Fibroblast of the conjunctiva (primary cell): ENCODE measurements around the gene PLA2G6.
A peak's percentile ranks its signal among the peaks of the same experiment; 100 is the strongest.
"Not testable (repeated sequence)": the region's sequence is repeated elsewhere in the genome, so short reads cannot be mapped to it uniquely, and the experiment has no call there.

Experiments used
- DNase-seq: peaks from one replicate; pipeline ENCODE4 v3.0.0-alpha.2; 2010; ENCODE audit warnings: low read depth

The PLA2G6 gene

GRCh38 chr22:38191731-38192474 is 10.3 kb upstream of the PLA2G6 start:
- DNase-seq = no peak

- DNase-seq = no peak
These were observed 9.4 kb upstream of the PLA2G6 start for GRCh38 chr22:38191055-38191454.

GRCh38 chr22:38190581-38190980 is 9.0 kb upstream of the PLA2G6 start:
- DNase-seq = no peak

- no peak for DNase-seq
These were observed 7.5 kb upstream of the PLA2G6 start for GRCh38 chr22:38189104-38189503.

- DNase-seq = no peak
These were observed 6.0 kb upstream of the PLA2G6 start for GRCh38 chr22:38187413-38188212.

- no peak for DNase-seq
These were observed 4.8 kb upstream of the PLA2G6 start for GRCh38 chr22:38186429-38186828.

- DNase-seq = no peak
These were observed 3.2 kb upstream of the PLA2G6 start for GRCh38 chr22:38184788-38185187.

GRCh38 chr22:38180841-38181452 is 683 bp downstream of the PLA2G6 start:
- DNase-seq = no peak

GRCh38 chr22:38178605-38178937 is 3.1 kb downstream of the PLA2G6 start:
- DNase-seq = not testable (repeated sequence)

- peak; percentile 50 for DNase-seq
These were observed 3.6 kb downstream of the PLA2G6 start for GRCh38 chr22:38177926-38178604.

- DNase-seq = not testable (repeated sequence)
These were observed 4.1 kb downstream of the PLA2G6 start for GRCh38 chr22:38177571-38177925.

- no peak for DNase-seq
These were observed 4.6 kb downstream of the PLA2G6 start for GRCh38 chr22:38177044-38177443.

GRCh38 chr22:38176170-38176741 is 5.4 kb downstream of the PLA2G6 start:
- no peak for DNase-seq

- DNase-seq = no peak
These were observed 6.2 kb downstream of the PLA2G6 start for GRCh38 chr22:38175206-38176118.

GRCh38 chr22:38174626-38175025 is 7.0 kb downstream of the PLA2G6 start:
- no peak for DNase-seq

GRCh38 chr22:38173641-38173906 is 8.1 kb downstream of the PLA2G6 start:
- no peak for DNase-seq

GRCh38 chr22:38172832-38173640 is 8.6 kb downstream of the PLA2G6 start:
- no peak for DNase-seq

- no peak for DNase-seq
These were observed 9.5 kb downstream of the PLA2G6 start for GRCh38 chr22:38171927-38172831.

GRCh38 chr22:38170469-38170868 is 11.2 kb downstream of the PLA2G6 start:
- no peak for DNase-seq

- DNase-seq = no peak
These were observed 12.5 kb downstream of the PLA2G6 start for GRCh38 chr22:38169116-38169515.
